ENCODE measurements around the gene SBF1.

- TF ChIP-seq CTCF (IDR thresholded peaks at IDR 0.05) (no peak), EZH2 (IDR thresholded peaks at IDR 0.05; ENCODE audit: borderline replicate concordance, insufficient read depth, low read depth, low read length, poor library complexity, severe bottlenecking) (no peak)
Observed at GRCh38 chr22:50483556-50483955, 8.7 kb upstream of the SBF1 start.

Measured in B cell (primary cell).